Esophagus (tissue), 2 donors: ENCODE results near the gene ANKRD6. TPM values are rescaled to one million over a fixed set of nuclear protein-coding genes. Genes with fewer than 3 reads are reported as not detected.
"Not testable (repeated sequence)": the region's sequence is repeated elsewhere in the genome, so short reads cannot be mapped to it uniquely, and the experiment has no call there.

ENCODE experiments used
- H3K27ac ChIP-seq, 2 donors: one replicate each; pipeline ENCODE4 v1.5.1; 2013; ENCODE audit warnings: low read depth in 2 of 2, mild to moderate bottlenecking in 2 of 2, inconsistent platforms in 1 of 2, low read length in 1 of 2, moderate library complexity in 1 of 2
- H3K27me3 ChIP-seq, 2 donors: one replicate each; pipeline ENCODE4 v1.6.1; 2013; ENCODE audit warnings: low read length in 2 of 2, control low read depth in 1 of 2, mild to moderate bottlenecking in 1 of 2; ENCODE audit not compliant: insufficient read depth in 2 of 2, control insufficient read depth in 1 of 2
- H3K36me3 ChIP-seq, 2 donors: one replicate each; pipeline ENCODE4 v1.6.1; 2013; ENCODE audit warnings: low read length in 1 of 2; ENCODE audit not compliant: control insufficient read depth in 2 of 2, insufficient read depth in 2 of 2
- H3K4me1 ChIP-seq, 2 donors: one replicate each; pipeline ENCODE4 v1.6.1; 2013; ENCODE audit warnings: low read length in 1 of 2; ENCODE audit not compliant: control insufficient read depth in 2 of 2, insufficient read depth in 2 of 2
- H3K4me3 ChIP-seq, 2 donors: one replicate each; pipeline ENCODE4 v1.5.1; 2013; ENCODE audit warnings: low read length in 2 of 2, mild to moderate bottlenecking in 2 of 2, low read depth in 1 of 2, moderate library complexity in 1 of 2
- H3K9me3 ChIP-seq, 2 donors: one replicate each; pipeline ENCODE4 v1.6.1; 2013; ENCODE audit warnings: mild to moderate bottlenecking in 2 of 2, low read depth in 1 of 2, low read length in 1 of 2, moderate library complexity in 1 of 2; ENCODE audit not compliant: control insufficient read depth in 2 of 2, insufficient read depth in 1 of 2
- WGBS, 2 donors: extraction: QIAGEN DNeasy Blood & Tissue Kit; methylation state at CpG; one replicate each; pipeline ENCODE4 v1.1.7; 2013; 5-methylcytosine and 5-hydroxymethylcytosine counted together
- polyA plus RNA-seq, 2 donors: library from polyadenylated mRNA; stranded (reverse); fragments of 200-250 nt; gene quantifications; one replicate each; pipeline ENCODE4 v1.2.3, GENCODE V29; 2013
- donor health status: healthy with polysubstance abuse.
- donor health status: Bipolar disorder and iron deficiency.

ANKRD6 gene
- polyA plus RNA-seq, 2 donors = 2.9 to 5.8 TPM

DNA sequence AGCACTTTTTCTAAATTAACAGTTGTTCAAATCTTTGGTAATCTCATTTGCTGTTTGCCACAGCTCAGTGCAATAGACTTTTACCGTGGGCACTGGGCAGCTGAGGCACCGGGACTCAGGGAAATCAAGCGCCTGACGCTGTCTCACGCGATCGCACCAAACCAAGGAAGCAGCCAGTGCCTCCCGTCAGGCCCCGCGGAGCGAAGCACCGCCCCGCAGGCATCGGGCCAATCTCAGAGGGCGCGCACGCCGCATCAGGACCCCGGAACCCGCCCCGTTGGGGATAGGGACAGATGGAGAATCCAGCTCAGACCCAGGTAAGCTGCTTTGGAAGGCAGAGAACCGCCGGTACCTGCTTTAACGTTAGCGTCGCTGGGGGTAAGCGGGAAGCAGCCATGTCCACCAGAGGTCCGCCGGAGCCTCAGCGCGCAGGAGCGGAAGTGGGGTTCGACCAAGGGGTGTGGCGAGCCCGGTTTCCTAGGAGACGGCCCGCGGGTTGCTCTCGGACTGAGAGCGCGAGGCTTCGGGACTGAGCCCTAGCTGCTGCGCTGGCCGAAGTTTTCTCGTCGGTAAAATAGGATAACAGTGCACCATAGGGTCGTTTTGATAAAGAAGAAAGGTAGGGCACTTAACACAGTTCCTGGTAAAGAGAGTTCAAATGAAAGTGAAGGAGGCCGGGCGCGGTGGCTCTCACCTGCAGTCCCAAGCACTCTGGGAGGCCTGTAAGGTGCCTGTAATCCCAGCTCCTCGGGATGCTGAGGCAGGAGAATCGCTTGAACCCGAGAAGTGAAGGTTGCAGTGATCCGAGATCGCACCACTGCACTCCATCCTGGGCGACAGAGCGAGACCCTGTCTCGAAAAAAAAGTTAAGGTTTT, 205.6 kb downstream of the ANKRD6 start, which contains the start of gene LYRM2:
TSS of gene LYRM2 (minus strand) at position 428 of the 876 bp plus-strand sequence. CDS start at position 397, 31 bp downstream.
- Histone ChIP-seq H3K27me3 (no peaks in the 10 kb centered on the region), H3K4me1 (no peaks in the 10 kb centered on the region), H3K27ac (peak within 1 kb of the TSS; percentile 93 to 94), H3K4me3 (peak within 1 kb of the TSS; percentile 61 to 83), H3K36me3 (peaks cover 4 to 5% of the 10 kb centered on the region in 2 donors), H3K9me3 (no peaks in the 10 kb centered on the region)
- 2 to 3% methylated on average over 58 of the region's 58 CpGs for WGBS, 2 donors

DNA sequence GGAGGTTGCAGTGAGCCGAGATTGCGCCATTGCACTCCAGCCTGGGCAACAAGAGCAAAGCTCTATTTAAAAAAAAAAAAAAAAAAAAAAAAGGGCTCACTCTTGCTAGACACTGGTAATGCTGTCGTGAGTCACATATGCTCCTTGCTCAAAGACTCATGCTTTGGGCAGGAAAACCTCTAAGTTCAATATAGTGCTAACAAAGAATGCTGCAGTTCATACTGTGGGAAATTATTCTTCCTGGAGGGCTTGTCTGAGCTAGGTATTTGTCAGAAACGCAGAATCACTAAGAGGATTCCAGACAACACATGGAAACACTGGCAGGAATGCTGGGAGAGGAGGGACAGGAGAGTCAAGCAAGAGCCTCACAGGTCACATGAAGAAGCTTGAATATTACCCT, 207.9 kb downstream of the ANKRD6 start:
- Histone ChIP-seq H3K27ac (no peak overlapping the region), H3K27me3 (no peaks in the 10 kb centered on the region), H3K36me3 (peaks cover 4 to 10% of the 10 kb centered on the region in 2 donors), H3K4me3 (no peak overlapping the region), H3K9me3 (no peaks in the 10 kb centered on the region), H3K4me1 (no peaks in the 10 kb centered on the region)
- WGBS, 2 donors = 91% methylated on average over 4 of the region's 4 CpGs

DNA sequence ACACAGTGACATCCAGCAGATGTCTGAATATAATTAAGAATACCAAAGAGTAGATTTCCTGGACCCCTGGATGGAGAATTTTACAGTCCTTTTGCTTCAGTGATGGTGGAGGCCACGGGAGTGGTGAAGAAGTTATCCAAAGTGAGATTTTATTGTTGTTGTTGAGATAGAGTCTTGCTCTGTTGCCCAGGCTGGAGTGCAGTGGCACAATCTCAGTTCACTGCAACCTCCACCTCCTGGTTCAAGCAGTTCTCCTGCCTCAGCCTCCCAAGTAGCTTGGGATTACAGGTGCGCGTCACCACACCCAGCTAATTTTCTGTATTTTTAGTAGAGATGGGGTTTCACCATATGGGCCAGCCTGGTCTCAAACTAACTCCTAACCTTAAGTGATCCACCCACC, 208.6 kb downstream of the ANKRD6 start:
- not testable (repeated sequence) for H3K27me3 ChIP-seq, H3K4me1 ChIP-seq, H3K9me3 ChIP-seq, H3K4me3 ChIP-seq, H3K27ac ChIP-seq
- WGBS, 2 donors = 97 to 100% methylated on average over 3 of the region's 3 CpGs
- peaks cover 4 to 10% of the 10 kb centered on the region in 2 donors for H3K36me3 ChIP-seq

DNA sequence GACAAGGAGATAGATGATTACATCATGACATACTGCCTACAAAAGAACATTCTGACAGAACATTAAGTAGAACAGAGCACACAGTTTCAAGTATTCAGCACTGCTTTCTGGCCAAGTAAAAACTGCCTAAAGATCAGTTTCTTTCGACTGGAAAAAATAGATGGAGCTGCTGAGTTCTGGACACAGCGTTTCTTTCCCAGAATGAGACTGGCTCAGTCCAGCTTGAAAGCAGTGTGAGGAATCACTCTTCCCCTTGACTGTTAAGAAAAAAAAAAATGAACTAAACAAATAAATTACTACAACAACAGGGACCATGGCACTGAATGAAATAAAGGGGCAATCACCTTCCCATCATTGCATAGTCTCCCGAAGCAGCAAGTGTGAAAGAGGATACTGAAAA, 210.0 kb downstream of the ANKRD6 start:
- Histone ChIP-seq H3K9me3 (no peaks in the 10 kb centered on the region), H3K4me1 (no peaks in the 10 kb centered on the region), H3K27ac (no peak overlapping the region), H3K36me3 (peaks cover 8 to 10% of the 10 kb centered on the region in 2 donors), H3K4me3 (no peak overlapping the region), H3K27me3 (no peaks in the 10 kb centered on the region)
- WGBS, 2 donors = 74 to 85% methylated on average over 3 of the region's 3 CpGs

DNA sequence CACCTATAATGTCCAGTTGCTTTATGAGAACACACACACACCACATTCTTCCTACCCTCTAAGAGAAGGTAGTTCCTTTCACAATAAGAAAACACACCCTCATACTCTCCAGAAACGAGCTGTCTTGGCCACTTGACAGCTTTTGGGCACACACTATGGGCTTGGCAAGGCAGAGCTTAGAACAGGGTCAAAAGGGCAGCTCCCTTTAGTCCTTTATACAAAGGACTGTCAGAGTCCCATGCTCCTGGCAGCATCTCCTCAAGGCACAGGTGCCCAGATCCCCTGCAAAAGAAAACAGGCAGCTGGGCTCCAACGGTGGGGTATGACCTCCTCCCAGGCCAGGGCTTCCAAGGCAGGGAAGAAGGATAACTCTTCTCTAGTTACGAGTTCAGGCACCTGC, 210.5 kb downstream of the ANKRD6 start:
- Histone ChIP-seq H3K4me3 (no peak overlapping the region), H3K36me3 (peaks cover 8 to 10% of the 10 kb centered on the region in 2 donors), H3K27ac (no peak overlapping the region), H3K9me3 (no peaks in the 10 kb centered on the region), H3K4me1 (no peaks in the 10 kb centered on the region), H3K27me3 (no peaks in the 10 kb centered on the region)
- 59 to 62% methylated on average over 3 of the region's 3 CpGs for WGBS, 2 donors

DNA sequence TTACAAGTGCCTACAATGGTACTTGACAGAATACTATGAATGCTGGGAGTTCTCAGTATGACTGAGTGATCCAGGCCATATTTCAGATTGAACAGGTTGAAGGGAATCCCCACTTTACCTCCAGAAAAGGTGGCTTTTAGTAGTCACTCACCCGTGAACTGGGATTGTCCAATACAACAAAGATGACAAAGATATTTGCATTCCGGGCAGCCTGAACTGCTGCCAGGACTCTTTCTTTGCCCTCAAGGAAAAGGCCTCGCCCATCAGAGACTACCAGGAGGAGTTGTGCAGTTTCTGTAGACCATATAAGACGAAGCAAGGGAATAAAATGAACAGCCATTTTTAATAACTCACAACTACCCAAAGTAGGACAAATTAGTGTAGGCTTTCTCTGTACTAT, 211.9 kb downstream of the ANKRD6 start:
- Histone ChIP-seq H3K36me3 (peaks cover 8 to 10% of the 10 kb centered on the region in 2 donors), H3K4me3 (no peak overlapping the region), H3K27ac (no peak overlapping the region), H3K9me3 (no peaks in the 10 kb centered on the region), H3K27me3 (no peaks in the 10 kb centered on the region), H3K4me1 (no peaks in the 10 kb centered on the region)
- 52 to 61% methylated on average over 4 of the region's 4 CpGs for WGBS, 2 donors

DNA sequence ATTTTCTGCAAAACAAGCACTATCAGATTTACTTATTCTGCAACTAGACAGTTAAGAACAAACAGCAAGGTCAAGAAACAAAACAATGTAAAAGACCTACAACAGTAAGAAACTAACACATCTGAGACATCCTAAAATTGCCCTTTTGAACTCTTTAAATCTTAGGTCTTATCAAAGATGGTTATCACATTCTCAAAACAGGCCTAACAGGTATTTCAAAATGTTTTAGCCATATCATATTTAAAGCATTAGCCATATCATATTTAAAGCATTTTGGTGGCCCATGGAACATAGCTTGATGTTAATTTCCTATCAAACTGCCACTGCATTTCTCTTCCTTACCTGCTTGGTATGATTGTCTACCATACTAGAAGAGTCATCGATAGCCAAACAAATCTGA, 216.7 kb downstream of the ANKRD6 start:
- H3K27ac ChIP-seq = no peak overlapping the region
- H3K27me3 ChIP-seq = no peaks in the 10 kb centered on the region
- H3K36me3 ChIP-seq = peaks cover 6 to 13% of the 10 kb centered on the region in 2 donors
- WGBS, 2 donors = 94 to 98% methylated on average over 1 of the region's 1 CpG
- no peaks in the 10 kb centered on the region for H3K4me1 ChIP-seq
- H3K9me3 ChIP-seq = no peaks in the 10 kb centered on the region
- no peak overlapping the region for H3K4me3 ChIP-seq

DNA sequence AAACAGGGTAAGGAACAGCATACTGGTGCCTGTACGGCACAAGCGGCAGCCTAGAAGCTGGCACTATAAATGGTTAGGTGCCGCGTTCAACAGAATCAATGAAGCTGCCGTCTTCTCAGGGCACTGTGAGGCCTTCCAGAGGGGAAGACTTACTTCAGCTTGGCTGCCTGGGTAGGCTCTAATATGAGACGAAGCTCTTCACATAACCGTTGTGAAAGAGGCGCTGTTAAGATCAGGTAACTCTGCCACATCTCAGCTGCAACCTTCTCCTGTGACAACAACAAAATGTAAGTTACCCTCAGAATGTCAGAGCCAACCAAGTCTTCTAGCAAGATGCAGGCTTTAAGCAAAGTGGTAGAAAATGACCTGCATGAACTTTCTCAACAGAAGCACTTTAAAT, 217.6 kb downstream of the ANKRD6 start:
- Histone ChIP-seq H3K36me3 (peaks cover 6 to 14% of the 10 kb centered on the region in 2 donors), H3K9me3 (no peaks in the 10 kb centered on the region), H3K27ac (no peak overlapping the region), H3K27me3 (no peaks in the 10 kb centered on the region), H3K4me1 (no peaks in the 10 kb centered on the region), H3K4me3 (no peak overlapping the region)
- WGBS, 2 donors = 89 to 97% methylated on average over 8 of the region's 8 CpGs

DNA sequence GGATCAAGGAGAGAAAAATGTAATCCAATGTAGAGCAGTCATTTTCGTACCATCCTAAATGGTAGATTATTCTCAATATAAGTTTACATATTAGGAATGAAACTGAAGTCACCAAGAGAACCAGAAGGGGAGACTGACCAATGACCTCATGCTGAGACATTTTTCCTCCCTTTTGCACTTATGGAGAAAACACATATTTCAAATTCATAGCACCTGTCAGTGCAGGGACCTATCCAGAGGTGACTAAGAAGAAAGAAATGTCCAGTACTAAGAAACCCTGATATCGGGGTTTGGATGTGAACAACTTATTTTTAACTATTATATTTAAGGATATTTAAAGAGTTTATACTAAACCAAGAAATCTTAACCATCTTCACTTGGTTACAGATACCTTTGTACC, 222.2 kb downstream of the ANKRD6 start:
- Histone ChIP-seq H3K27me3 (no peaks in the 10 kb centered on the region), H3K4me3 (no peak overlapping the region), H3K9me3 (no peaks in the 10 kb centered on the region), H3K27ac (no peak overlapping the region), H3K36me3 (peaks cover 18 to 19% of the 10 kb centered on the region in 2 donors), H3K4me1 (no peaks in the 10 kb centered on the region)
- WGBS, 2 donors = 93 to 95% methylated on average over 2 of the region's 2 CpGs
